NCI-H446 treated with DMSO at 0.1 percent for 48 hours (cell line): ENCODE measurements around the gene NR2C2.
A peak's percentile ranks its signal among the peaks of the same experiment; 100 is the strongest.

Source experiments
- DNase-seq: peaks from one replicate; lab custom pipeline; 2025; lab: John Stamatoyannopoulos, UW

NR2C2 gene

DNA sequence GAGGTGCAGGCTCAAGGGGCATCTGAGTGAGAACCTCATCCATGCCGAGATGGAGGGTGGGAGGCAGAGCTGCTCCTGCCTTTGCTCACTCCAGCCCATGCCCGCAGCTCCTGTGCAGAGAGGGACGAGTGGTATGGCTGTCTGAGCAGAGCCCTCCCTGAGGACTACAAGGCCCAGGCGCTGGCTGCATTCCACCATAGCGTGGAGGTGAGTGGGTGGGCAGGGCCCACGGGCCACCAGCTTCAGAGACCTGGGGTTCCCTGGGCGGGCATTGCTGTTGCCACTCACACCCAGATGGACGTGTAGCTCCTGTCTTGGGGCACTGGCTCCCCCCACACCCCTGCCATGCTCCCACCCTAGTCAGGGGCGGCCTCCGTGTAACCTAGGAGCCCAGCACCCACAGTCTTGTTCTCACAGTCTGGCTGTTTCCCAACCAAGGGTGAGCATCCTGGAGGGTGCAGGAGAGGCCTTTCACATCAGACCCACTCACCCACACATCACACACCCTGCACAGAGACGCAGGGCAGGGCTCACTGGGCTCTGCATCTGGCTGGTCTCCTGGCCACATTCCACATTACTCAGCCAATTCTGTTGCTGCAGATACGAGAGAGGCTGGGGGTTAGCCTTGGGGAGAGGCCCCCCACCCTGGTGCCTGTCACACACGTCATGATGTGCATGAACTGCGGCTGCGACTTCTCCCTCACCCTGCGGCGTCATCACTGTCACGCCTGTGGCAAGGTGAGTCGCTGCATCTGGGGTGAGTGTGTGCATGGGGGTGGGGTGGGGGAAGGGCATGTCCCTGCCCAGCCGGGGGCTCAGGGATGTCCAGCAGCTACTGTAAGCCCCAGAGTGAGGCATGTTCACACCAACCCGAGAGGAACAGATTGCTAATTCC lies 25.3 kb upstream of the NR2C2 start:
- no peak for DNase-seq

DNA sequence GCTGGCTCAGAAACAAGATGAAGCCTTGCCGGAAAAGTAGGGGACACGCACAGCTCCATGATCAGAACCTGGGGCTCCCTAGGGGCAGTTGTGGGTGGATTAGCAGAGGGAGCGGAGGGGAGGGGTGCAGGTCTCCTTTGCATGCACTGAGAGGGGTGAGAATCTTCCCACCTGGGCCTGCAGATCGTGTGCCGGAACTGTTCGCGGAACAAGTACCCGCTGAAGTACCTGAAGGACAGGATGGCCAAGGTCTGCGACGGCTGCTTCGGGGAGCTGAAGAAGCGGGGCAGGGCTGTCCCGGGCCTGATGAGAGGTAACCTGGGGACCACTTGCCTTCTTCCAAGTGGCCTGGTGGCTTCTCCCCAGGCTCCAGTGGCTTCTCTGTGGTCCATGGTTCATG lies 24.5 kb upstream of the NR2C2 start:
- no peak for DNase-seq

- DNase-seq = no peak
Measured at GRCh38 chr3:14923476-14923875, 23.9 kb upstream of the NR2C2 start.

GRCh38 chr3:14925729-14926591 lies 21.4 kb upstream of the NR2C2 start:
- peak; percentile 23 for DNase-seq

- DNase-seq = no peak
Measured at GRCh38 chr3:14926592-14926991, 20.8 kb upstream of the NR2C2 start.

GRCh38 chr3:14927308-14927707 lies 20.1 kb upstream of the NR2C2 start:
- no peak for DNase-seq

DNA sequence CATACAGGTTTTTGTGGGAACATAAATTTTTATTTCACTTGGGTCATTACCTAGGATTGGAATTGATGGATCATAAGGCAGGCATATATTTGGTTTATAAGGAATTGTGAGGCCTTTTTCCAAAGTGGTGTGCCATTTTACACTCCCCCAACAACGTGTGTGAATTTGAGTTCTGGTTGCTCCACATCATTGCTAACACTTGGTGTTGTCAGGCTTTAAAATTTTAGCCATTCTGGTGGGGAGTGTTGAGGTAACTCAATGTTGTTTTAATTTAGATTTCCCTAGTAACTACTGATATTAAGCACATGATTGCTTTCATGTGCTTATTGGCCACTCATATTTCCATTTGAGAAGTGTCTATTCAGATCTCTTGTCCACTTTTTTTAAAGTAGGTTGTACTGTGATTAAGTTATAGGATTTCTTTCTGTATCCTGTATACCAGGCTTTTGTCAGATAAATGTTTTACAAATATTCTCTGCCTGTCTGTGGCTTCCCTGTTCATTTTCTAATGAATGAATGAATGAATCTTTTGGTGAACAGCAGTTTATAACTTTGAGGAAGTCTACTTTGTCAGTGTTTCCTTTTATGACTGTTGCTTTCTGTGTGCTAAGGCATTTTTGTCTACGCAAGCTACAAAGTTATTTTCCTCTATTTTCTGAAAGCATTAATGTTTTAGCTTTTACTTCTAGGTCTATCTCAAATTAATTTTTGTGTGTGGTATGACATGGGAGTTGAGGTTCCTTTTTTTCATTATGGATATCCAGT lies 17.9 kb upstream of the NR2C2 start:
- no peak for DNase-seq

- DNase-seq = no peak
Measured at GRCh38 chr3:14933820-14934425, 13.5 kb upstream of the NR2C2 start.

DNA sequence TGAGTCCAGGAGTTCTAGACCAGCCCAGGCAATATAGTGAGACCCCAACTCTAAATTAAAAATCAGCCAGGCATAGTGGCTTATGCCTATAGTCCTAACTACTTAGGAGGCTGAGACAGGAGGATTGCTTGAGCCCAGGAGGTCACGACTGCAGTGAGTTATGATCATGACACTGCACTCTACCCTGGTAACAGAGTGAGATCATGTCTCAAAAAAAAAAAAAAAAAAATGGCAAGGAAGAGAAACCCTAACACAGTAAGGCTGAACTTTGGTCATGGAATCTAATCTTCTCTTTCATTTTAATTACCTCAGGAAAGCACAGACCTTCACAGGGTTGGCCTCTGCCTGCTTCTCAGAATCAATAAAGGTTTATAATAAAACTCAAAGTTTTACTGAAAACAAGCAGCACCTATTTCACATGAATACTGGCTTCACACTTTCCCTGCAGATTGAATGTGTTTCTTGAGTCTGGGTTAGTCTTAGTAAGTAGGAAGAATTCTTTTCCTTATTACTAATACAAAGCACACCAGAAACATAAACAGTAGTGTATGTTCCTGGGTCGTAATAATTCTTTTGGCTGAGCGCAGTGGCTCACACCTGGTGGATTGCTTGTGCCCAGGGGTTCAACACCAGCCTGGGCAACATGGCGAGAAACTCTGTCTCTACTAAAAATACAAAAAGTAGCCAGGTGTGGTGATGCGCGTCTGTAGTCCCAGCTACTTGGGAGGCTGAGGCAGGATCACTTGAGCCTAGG lies 11.6 kb upstream of the NR2C2 start:
- DNase-seq = no peak

- DNase-seq = no peak
Measured at GRCh38 chr3:14938954-14939353, 8.4 kb upstream of the NR2C2 start.

DNA sequence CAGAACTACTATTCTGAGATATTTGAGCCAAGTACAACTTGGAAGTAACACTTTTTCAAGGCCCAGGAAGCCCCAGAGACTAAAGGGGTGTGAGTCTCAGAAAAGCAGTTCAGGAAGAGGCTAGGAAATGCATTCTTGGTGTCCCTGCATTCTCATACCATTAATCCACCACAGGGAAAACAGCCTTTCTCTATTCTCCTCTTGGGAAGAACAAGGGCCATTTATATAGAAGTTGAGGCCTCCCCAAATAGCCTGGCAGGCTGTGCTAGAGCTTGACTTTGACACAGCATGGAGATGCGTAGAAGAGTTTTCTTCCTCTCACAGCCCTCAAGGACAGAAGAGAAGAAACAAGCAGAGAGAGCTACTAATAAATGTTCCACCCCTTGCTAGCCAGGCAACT lies 5.5 kb upstream of the NR2C2 start:
- DNase-seq = no peak

DNA sequence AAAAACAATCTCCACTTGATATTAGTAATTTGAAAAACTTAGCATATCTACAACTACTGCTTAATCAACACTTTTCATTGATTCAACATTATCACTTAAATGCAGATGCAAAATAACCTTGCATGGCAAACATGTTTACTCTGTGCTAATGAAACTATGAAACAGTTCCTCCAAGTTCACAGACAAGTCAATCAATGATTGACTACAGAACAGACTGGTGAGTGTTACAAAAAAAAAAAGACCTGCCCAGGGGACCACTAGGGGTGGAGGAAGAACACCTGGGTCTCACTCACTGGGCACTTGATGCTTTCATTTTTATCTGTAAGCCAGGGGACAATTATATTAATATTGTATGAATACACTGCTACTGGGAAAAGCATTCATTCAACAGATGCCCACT lies 4.3 kb upstream of the NR2C2 start:
- DNase-seq = no peak

- no peak for DNase-seq
Measured at GRCh38 chr3:14946236-14946635, 1.1 kb upstream of the NR2C2 start.

GRCh38 chr3:14946739-14947099 lies 664 bp upstream of the NR2C2 start:
- no peak for DNase-seq

GRCh38 chr3:14947886-14948608 lies 664 bp downstream of the NR2C2 start:
- peak; percentile 81 for DNase-seq

- no peak for DNase-seq
Measured at GRCh38 chr3:14948609-14949038, 1.2 kb downstream of the NR2C2 start.

DNA sequence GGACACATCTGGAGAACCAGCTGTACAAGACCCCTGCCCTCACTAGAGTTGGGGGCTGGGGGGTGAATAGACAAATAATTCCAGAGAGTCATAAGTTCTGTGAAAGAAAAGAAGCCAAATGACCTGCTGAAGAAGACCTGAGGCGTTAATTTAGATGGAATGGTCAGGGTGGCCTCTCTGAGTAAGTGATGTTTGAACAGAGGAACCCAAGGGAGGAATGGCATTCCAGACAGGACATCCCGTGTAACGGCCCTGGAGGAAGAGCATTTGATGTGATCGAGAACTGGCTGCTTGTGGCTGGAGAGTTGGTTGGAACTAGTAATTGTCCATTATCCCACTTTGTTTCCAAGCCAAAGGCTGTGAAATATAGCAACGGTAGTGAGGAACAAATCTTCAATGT lies 1.7 kb downstream of the NR2C2 start:
- DNase-seq = no peak

DNA sequence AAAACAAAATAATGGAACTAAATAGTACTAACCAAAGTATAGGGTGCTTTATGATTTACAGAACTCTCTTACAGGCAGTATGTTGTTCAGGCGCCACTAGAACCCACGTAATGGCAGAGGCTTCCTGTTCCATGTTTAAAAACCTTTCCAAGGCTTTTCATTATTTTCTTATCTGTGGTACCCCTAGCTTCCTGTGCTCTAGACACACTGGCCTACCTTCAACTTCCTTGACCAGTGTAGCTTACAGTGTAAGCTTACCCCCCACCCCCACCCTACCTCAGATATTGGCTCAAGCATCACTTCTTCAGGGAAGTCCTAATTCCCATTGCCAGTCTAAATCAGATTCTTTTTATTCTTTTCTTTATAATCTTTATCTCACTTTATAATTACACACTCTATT lies 2.9 kb downstream of the NR2C2 start:
- DNase-seq = no peak

DNA sequence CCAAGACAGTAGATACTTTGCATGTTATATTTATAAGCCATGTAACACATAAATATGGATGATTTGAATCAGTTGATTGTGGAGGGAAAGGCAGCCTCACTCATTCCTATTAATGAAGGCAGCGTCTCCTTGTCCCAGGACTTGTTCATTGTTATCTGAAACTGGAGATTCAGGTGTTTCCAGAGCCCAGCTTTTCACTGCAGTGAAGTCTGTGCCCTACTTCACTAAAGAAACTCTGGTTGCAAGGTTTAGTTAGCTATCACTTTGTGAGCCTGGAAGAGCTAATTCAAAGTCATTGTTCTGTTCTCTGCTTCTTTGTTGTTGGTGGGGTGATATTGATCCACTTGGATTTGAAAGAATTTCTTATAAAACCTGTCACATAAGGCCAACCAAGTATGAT lies 9.8 kb downstream of the NR2C2 start:
- no peak for DNase-seq

DNA sequence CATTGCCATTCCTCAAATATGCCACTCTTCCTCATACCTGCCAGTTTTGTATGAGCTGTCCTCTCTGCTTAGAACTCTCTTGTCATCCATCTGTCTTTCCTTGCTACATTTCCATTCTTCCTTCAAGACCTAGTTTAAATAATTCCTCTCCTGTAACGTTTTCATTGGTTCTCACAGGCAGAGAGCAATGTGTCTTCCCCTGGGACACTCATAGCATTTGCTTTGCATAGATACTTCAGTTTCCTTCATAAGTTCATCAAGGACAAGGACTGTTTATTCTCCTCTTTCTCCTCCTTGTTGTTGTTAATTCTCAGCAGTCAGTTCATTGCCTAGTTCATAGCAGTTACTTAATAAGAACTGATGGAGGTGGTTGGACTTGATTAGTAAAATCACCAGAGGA lies 10.5 kb downstream of the NR2C2 start:
- no peak for DNase-seq
